ENCODE results near the gene PIP4P1. TPM values are rescaled to one million over a fixed set of nuclear protein-coding genes. Genes with fewer than 3 reads are reported as not detected.

Gene PIP4P1
- total and polyA plus RNA-seq, 2 of the 13 experiments (the other 11 are each of a cell fraction or from before 2014, with no cell fraction given) = 33.4 to 47.0 TPM

- H3K79me2 ChIP-seq (ENCODE audit: insufficient read depth, low read length) = no peaks in the 10 kb centered on the region
- peak; percentile 65 for DNase-seq (ENCODE audit: low spot score)
- no peak for ATAC-seq
- intact Hi-C loops (cut with micrococcal nuclease; ENCODE audit: unreplicated experiment) (loop anchor here (5.0 kb wide), 2 partner anchors 115 to 270 kb away; partner anchors contain the start of gene ANG), in situ Hi-C loops (cut with HindIII; ENCODE audit: extremely low pct_ligation_motif_present, low pct_unique_long_range_greater_than_20kb) (loop anchor here (5.0 kb wide), 1 partner anchor 40 kb away; the partner anchor contains the start of gene APEX1)
- H3K4me2 ChIP-seq (ENCODE audit: low read depth, low read length) = peak overlapping the region; percentile 73
- 4% methylated on average over 7 of the region's 7 CpGs for WGBS (ENCODE audit: low lambda C conversion rate)
- peaks cover 50% of the 10 kb centered on the region for H3K4me1 ChIP-seq (ENCODE audit: insufficient read depth, low read length)
- POLR2A ChIA-PET = interaction anchor here (0.8 to 3.5 kb wide), 12 partner anchors 11 to 196 kb away, joined by 3 to 59 read pairs (median 6); partner anchors contain the start of genes APEX1, OSGEP, PARP2 and PIP4P1
- H3K27me3 ChIP-seq (ENCODE audit: control insufficient read depth in 1 of 2, insufficient read depth in 2 of 2, low read length in 2 of 2) = no peaks in the 10 kb centered on the region; a peak in 2 of 5 replicates
- peak overlapping the region; percentile 0 for H3K27ac ChIP-seq (ENCODE audit: extremely low read length, insufficient read depth, low read length)
- no peaks in the 10 kb centered on the region for H3K9me3 ChIP-seq (ENCODE audit: low read length)
- H3K36me3 ChIP-seq (replicated peaks in 1 of 2; ENCODE audit: control insufficient read depth in 1 of 2, insufficient read depth in 2 of 2, low read length in 2 of 2) = no peaks in the 10 kb centered on the region
- no peak overlapping the region; a peak in 2 of 6 replicates for H3K4me3 ChIP-seq (replicated peaks in 1 of 3; ENCODE audit: insufficient read depth in 1 of 3, low read depth in 2 of 3, low read length in 3 of 3)
- H3K9ac ChIP-seq (ENCODE audit: insufficient read depth, low read depth, low read length) = no peak overlapping the region
- no TSS peak for BruUV-seq (replicated peaks)
- FAIRE-seq = no peak
- CTCF ChIA-PET (ENCODE audit: low intra/inter-chr PET ratio, low total read pairs) = no interaction called here
- H2AFZ ChIP-seq (ENCODE audit: low read length) = no peak overlapping the region
- H4K20me1 ChIP-seq (ENCODE audit: insufficient read depth, low read length) = no peaks in the 10 kb centered on the region
- no peak for TF ChIP-seq LRRFIP1 (CRISPR knock-in tag; conservative IDR thresholded peaks at IDR 0.05)
- TF ChIP-seq RFX1 (IDR thresholded peaks at IDR 0.05) = no peak
- no peak for TF ChIP-seq ZFX (CRISPR knock-in tag; IDR thresholded peaks at IDR 0.05; ENCODE audit: low read depth)
- TF ChIP-seq ZNF749 (CRISPR knock-in tag; IDR thresholded peaks at IDR 0.05; ENCODE audit: borderline replicate concordance) = no peak
- TF ChIP-seq PBX2 (CRISPR knock-in tag; IDR thresholded peaks at IDR 0.05) = 0 out of 2 replicates have a peak, but pooled peaks have one; percentile 6
- TF ChIP-seq NR2C2 (CRISPR knock-in tag; IDR thresholded peaks at IDR 0.05; ENCODE audit: borderline replicate concordance) = no peak
- no peak for TF ChIP-seq CREB1 (IDR thresholded peaks at IDR 0.05)
- no peak for TF ChIP-seq CREB1 (CRISPR knock-in tag; IDR thresholded peaks at IDR 0.05)
- TF ChIP-seq NFKBIZ (CRISPR knock-in tag; IDR thresholded peaks at IDR 0.05) = no peak
- TF ChIP-seq TBX2 (CRISPR knock-in tag; IDR thresholded peaks at IDR 0.05; ENCODE audit: borderline replicate concordance) = 0 out of 2 replicates have a peak, but pooled peaks have one; percentile 27
- no peak for TF ChIP-seq TEF (CRISPR knock-in tag; IDR thresholded peaks at IDR 0.05)
- TF ChIP-seq SOX6 (IDR thresholded peaks at IDR 0.05) = no peak
- no peak for TF ChIP-seq SOX6 (CRISPR knock-in tag; IDR thresholded peaks at IDR 0.05)
- TF ChIP-seq ZNF773 (CRISPR knock-in tag; IDR thresholded peaks at IDR 0.05; ENCODE audit: borderline replicate concordance) = no peak
- peak in 1 of 2 experiments; percentile 39; a peak in 2 of 4 replicates for TF ChIP-seq EP300 (IDR thresholded peaks at IDR 0.05; ENCODE audit: low read depth in 2 of 2, low read length in 2 of 2)
- TF ChIP-seq EP300 (CRISPR knock-in tag; IDR thresholded peaks at IDR 0.05; ENCODE audit: borderline replicate concordance) = peak; percentile 41; the same call in 1 of the 2 replicates
- no peak for TF ChIP-seq ZBTB2 (CRISPR knock-in tag; IDR thresholded peaks at IDR 0.05; ENCODE audit: low read depth)
- TF ChIP-seq BORCS8-MEF2B (CRISPR knock-in tag; IDR thresholded peaks at IDR 0.05) = no peak
Observed at GRCh38 chr14:20417250-20418186, 43.7 kb downstream of the PIP4P1 start.
